ENCODE measurements around the gene PRSS22. TPM values are rescaled to one million over a fixed set of nuclear protein-coding genes. Genes with fewer than 3 reads are reported as not detected.

PRSS22 gene
- total RNA-seq, 1 donor from 2014 or later = not detected

DNA sequence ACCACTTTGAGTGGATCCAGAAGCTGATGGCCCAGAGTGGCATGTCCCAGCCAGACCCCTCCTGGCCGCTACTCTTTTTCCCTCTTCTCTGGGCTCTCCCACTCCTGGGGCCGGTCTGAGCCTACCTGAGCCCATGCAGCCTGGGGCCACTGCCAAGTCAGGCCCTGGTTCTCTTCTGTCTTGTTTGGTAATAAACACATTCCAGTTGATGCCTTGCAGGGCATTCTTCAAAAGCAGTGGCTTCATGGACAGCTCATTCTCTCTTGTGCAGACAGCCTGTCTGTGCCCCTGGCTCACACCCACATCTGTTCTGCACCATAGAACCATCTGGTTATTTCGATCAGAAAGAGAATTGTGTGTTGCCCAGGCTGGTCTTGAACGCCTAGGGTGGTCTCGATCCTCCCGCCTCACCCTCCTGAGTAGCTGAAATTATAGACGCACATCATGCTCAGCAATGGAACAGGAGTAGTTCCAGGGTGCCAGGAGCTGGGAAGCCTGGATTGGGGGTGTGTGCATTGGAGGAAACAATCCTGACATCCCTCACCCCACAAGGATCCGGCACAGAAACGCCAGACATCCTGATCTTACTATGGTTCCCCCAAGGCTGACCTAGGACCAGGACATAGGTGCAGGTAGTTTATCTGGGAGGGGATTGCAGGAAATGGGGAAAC lies 36.3 kb downstream of the PRSS22 start:
- intact Hi-C loops (cut with DNase I) = no loop called here
- ATAC-seq (ENCODE audit: poor library complexity) (no peak), DNase-seq (no peak)

- ATAC-seq (ENCODE audit: poor library complexity) (no peak), DNase-seq (peak; percentile 22)
- intact Hi-C loops (cut with DNase I) = no loop called here
Observed at GRCh38 chr16:2820836-2821486, 37.0 kb downstream of the PRSS22 start.

GRCh38 chr16:2819939-2820835 lies 37.8 kb downstream of the PRSS22 start:
- intact Hi-C loops (cut with DNase I) = no loop called here
- DNase-seq (peak; percentile 32), ATAC-seq (ENCODE audit: poor library complexity) (no peak)

DNA sequence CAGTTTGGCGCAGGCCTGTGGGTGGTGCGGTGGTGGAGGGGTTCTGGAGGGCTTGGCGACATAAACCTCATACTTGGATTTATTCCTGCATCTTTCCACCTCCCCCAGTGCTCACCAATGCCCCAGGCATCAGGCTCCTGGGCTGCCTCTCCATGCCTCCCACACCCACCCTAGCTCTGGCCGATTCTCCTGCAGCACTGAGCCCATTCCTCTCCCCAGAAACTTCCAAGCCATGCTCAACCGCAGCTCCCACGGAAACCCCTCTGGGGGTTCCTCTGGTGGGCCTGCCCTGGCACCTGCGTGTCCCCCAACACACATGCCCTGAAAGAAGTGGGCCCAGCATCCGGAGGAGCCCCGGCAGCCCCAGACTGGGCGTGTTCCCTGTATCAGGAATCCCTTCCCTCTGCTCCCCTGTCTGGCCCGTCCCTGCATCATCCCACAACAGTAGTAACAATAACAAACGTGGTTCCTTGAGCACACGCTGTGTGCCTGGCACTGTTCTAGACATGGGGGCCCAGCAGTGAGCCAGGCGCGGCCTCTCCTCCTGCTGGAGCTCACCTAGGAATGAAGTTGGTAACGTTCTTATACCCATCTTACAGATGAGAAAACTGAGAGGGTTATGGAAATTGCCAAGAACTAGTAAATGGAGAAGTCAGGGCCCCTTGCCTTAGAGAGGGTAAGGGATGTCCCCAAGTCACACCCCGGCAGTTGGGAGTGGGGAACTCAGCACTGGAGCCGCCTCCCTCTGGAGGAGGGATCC lies 38.6 kb downstream of the PRSS22 start:
- DNase-seq (peak; percentile 17), ATAC-seq (ENCODE audit: poor library complexity) (no peak)

DNA sequence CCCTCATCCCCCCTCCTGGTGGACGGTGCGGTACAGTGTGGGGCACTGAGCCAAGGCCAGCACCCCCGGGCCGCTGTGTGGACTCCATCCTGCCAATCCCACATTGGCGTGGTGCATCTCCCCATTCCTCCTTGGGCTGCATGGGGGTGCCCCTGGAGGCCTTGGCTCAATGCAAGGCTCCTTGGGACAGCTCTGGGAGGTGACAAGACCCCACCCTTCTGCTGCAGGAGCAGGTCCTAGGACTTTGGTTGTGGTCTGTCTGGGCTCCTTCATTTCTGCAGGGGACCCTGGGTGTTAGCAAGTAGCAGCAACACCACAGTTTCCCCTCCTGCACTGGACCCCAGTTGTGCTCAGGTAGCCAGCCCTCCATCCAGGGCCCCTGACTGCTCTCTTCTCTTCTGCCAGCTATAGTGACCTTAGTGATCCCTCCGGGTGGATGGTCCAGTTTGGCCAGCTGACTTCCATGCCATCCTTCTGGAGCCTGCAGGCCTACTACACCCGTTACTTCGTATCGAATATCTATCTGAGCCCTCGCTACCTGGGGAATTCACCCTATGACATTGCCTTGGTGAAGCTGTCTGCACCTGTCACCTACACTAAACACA lies 39.6 kb downstream of the PRSS22 start:
- DNase-seq (peak; percentile 19), ATAC-seq (ENCODE audit: poor library complexity) (no peak)
- intact Hi-C loops (cut with DNase I) = no loop called here

More for the DNA sequence above, 38.6 kb downstream of the PRSS22 start:
- intact Hi-C loops (cut with DNase I) = no loop called here

DNA sequence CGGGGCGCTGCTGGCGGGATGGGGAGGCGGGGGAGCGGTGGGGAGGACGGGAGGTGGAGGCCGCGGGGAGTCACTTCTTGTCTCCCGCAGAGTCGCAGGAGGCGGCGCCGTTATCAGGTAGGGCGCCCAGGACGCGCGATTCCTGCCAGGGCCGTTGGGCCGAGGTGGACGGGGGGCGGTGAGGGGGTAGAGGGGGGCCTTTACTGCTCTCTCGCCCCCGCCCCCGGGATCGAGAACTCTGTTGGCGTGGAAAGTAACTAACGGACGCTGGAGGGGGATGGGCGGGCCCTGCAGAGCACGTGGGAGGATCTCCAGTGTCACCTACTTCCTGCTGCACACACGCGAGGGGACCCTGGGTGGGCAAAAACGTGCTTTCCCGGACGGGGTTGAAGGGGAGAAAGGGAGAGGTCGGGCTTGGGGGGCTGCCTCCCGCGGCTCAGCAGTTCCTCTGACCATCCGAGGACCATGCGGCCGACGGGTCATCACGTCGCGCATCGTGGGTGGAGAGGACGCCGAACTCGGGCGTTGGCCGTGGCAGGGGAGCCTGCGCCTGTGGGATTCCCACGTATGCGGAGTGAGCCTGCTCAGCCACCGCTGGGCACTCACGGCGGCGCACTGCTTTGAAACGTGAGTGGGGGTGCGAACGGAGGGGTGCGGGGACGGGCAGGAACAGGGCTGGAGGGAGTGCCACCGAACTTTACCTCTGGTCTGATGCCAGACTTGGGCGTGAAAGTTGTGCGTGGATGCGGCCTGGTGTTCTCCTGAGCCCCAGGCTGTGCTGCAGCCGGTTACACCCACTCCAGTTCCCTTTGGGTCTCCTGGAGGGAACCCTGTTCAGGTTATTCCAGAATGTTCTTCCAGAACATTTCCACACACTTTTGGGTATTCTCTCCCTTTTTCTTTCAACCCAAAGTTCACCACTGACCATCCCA lies 40.4 kb downstream of the PRSS22 start:
- no peak for ATAC-seq (ENCODE audit: poor library complexity)
- intact Hi-C loops (cut with DNase I) = no loop called here
- DNase-seq = peak; percentile 11

GRCh38 chr16:2816751-2817339 lies 41.1 kb downstream of the PRSS22 start, which contains the start of gene PRSS21:
Gene PRSS21 (plus strand): TSS chr16:2817237. CDS start chr16:2817269, 32 bp downstream.
- intact Hi-C loops (cut with DNase I) = no loop called here
- DNase-seq = peak; percentile 35
- no peak for ATAC-seq (ENCODE audit: poor library complexity)

GRCh38 chr16:2815299-2815771 lies 42.6 kb downstream of the PRSS22 start:
- intact Hi-C loops (cut with DNase I) = no loop called here
- no peak for ATAC-seq (ENCODE audit: poor library complexity)
- DNase-seq = peak; percentile 9

GRCh38 chr16:2814551-2815298 lies 43.2 kb downstream of the PRSS22 start:
- no peak for ATAC-seq (ENCODE audit: poor library complexity)
- peak; percentile 30 for DNase-seq
- intact Hi-C loops (cut with DNase I) = no loop called here

DNA sequence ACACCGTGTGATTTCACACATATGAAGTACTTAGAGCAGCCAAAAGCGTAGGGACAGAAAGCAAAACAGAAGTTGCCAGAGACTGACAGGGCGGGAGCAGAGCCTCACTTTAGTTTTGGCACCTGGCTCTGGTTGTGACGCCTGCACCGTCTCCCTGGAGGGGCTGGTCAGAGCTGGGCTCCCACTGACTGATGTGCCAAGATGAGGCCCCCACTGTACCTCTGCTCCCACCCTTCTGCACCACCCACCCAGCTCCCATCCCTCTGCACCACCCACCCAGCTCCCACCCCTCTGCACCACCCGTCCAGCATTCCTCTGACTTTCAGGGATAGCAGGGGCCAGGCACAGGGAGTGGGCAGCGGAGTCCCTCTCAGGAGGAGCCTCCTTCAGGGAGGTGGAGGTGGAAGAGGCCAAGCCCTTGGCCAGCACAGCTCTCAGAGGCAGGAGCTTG lies 44.2 kb downstream of the PRSS22 start:
- no peak for ATAC-seq (ENCODE audit: poor library complexity)
- intact Hi-C loops (cut with DNase I) = no loop called here
- DNase-seq = peak; percentile 13

GRCh38 chr16:2811703-2812471 lies 46.1 kb downstream of the PRSS22 start:
- intact Hi-C loops (cut with DNase I) = no loop called here

DNA sequence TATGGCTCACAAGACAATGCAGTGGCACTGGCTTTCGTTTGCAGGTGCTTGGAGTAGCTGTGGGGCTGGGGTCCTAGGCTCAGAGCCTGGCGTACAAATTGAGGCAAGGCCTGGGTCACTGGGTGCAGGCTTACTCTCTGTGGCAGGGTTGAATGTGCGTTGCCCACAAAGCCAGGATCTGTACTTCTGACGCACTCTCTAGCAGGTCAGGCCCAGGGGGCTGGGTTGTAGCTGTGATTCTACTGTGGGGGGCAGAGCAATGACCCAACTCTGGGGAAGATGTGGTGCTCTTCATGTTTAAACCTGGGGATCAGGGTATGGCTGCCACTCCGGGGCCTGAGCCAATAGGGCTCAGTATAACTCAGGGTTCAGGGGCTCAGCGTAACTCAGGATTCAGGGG lies 47.3 kb downstream of the PRSS22 start:
- ATAC-seq (ENCODE audit: poor library complexity) = no peak
- intact Hi-C loops (cut with DNase I) = no loop called here
- peak; percentile 10 for DNase-seq

More at GRCh38 chr16:2811703-2812471, 46.1 kb downstream of the PRSS22 start:
- peak; percentile 15 for DNase-seq
- ATAC-seq (ENCODE audit: poor library complexity) = peak; percentile 46

DNA sequence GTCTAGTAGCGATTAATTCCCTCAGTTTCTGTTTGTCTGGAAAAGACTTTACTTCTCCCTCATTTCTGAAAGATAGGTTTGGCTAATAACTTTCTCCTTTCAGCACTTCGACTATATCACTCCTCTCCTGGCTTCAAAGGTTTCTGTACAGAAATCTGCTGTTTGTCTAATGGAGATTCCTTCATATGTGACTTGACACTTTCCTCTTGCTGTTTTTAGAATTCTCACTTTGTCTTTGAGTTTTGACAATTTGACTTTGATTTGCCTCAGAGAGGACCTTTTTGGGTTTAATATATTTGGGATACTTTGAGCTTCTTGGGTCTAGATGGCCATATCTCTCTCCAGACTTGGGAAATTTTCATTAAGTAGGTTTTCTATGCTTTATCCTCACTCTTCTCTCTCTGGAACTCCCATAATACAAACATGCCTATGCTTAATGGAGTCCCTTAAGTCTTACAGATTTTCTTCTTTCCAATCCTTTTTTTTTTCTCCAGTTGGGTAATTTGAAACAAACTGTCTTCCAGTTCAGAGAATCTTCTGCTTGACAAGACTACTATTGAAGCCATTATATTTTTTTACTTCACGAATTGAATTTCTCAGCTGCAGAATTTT lies 48.7 kb downstream of the PRSS22 start:
- ATAC-seq (ENCODE audit: poor library complexity) (no peak), DNase-seq (no peak)
- intact Hi-C loops (cut with DNase I) = no loop called here

DNA sequence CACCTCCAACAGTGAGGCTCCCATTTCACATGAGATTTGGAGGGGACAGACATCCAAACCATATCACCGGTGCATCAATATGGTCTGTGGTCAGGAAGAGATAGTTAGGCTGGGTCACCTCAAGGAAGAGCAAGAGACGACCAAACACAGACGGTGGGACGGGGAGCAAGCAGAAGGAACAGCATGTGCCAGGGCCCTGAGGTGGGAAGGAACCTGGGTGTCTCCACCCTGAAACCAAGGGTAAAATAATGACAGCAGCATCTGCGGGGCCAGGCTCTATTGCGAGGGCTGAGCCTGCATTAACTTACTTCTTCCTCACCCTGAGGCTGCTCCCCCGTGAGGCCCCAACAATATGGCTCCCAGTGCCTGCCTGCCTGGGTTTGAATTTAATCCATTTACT lies 49.8 kb downstream of the PRSS22 start:
- intact Hi-C loops (cut with DNase I) = no loop called here
- DNase-seq (peak; percentile 11), ATAC-seq (ENCODE audit: poor library complexity) (no peak)

- ATAC-seq (ENCODE audit: poor library complexity) = no peak
- intact Hi-C loops (cut with DNase I) = no loop called here
- peak; percentile 1 for DNase-seq
Observed at GRCh38 chr16:2806286-2806685, 51.7 kb downstream of the PRSS22 start.

All from Right ventricle myocardium superior (tissue), 1 donor.